SK-N-SH treated with all-trans-retinoic acid at 6 μM for 48 hours (cell line): ENCODE data around the gene TOX4.

ENCODE experiments used
- ATAC-seq: fragments of 200-7000 bp; cut with Tn5 transposase; 3 replicates; pipeline ENCODE4 v1.9.1; 2020; ENCODE audit warnings: mild to moderate bottlenecking, moderate library complexity
- ARNTL ChIP-seq: fragments of 450-650 bp; formaldehyde crosslinking; IDR thresholded peaks from 2 replicates; pipeline ENCODE4 v1.5.0; 2020; ENCODE audit warnings: low read depth, mild to moderate bottlenecking, moderate library complexity, borderline replicate concordance
- BACH2 ChIP-seq: fragments of 250-450 bp; sonication (Bioruptor Pico); IDR thresholded peaks from 2 replicates; pipeline ENCODE4 v1.9.0; 2021; ENCODE audit warnings: mild to moderate bottlenecking, borderline replicate concordance
- CSDC2 ChIP-seq: fragments of 250-450 bp; sonication (Bioruptor Pico); IDR thresholded peaks from 2 replicates; pipeline ENCODE4 v1.5.0; 2020; ENCODE audit warnings: mild to moderate bottlenecking, moderate library complexity
- CSRNP3 ChIP-seq: fragments of 250-450 bp; sonication (Bioruptor Pico); IDR thresholded peaks from 2 replicates; pipeline ENCODE4 v1.5.1; 2021; ENCODE audit warnings: mild to moderate bottlenecking, moderate library complexity
- ESRRG ChIP-seq: fragments of 250-450 bp; sonication (Bioruptor Pico); IDR thresholded peaks from 2 replicates; pipeline ENCODE4 v1.6.1; 2021; ENCODE audit warnings: mild to moderate bottlenecking
- GLIS3 ChIP-seq: fragments of 250-450 bp; sonication (Bioruptor Pico); IDR thresholded peaks from 2 replicates; pipeline ENCODE4 v1.5.0; 2020; ENCODE audit warnings: mild to moderate bottlenecking, moderate library complexity
- ISL1 ChIP-seq: fragments of 250-450 bp; sonication (Bioruptor Pico); IDR thresholded peaks from 2 replicates; pipeline ENCODE4 v2.1.2; 2022; ENCODE audit warnings: mild to moderate bottlenecking, moderate library complexity
- OSR1 ChIP-seq: fragments of 250-450 bp; sonication (Bioruptor Pico); IDR thresholded peaks from 2 replicates; pipeline ENCODE4 v1.8.0; 2022; ENCODE audit warnings: moderate library complexity, mild to moderate bottlenecking, inconsistent platforms
- PPARA ChIP-seq: fragments of 250-450 bp; sonication (Bioruptor Pico); IDR thresholded peaks from 2 replicates; pipeline ENCODE4 v1.5.0; 2020; ENCODE audit warnings: mild to moderate bottlenecking, borderline replicate concordance
- RARB ChIP-seq: fragments of 250-450 bp; sonication (Bioruptor Pico); IDR thresholded peaks from 2 replicates; pipeline ENCODE4 v1.8.0; 2021; ENCODE audit warnings: mild to moderate bottlenecking, moderate library complexity
- SNAI2 ChIP-seq: fragments of 250-450 bp; sonication (Bioruptor Pico); IDR thresholded peaks from 2 replicates; pipeline ENCODE4 v1.5.0; 2020; ENCODE audit warnings: mild to moderate bottlenecking, moderate library complexity
- TCF4 ChIP-seq: fragments of 250-450 bp; sonication (Bioruptor Pico); IDR thresholded peaks from 2 replicates; pipeline ENCODE4 v1.8.0; 2021; ENCODE audit warnings: mild to moderate bottlenecking, moderate library complexity, borderline replicate concordance
- TOX ChIP-seq: fragments of 250-450 bp; sonication (Bioruptor Pico); IDR thresholded peaks from 2 replicates; pipeline ENCODE4 v1.8.0; 2021; ENCODE audit warnings: mild to moderate bottlenecking, moderate library complexity, borderline replicate concordance
- TSHZ2 ChIP-seq: fragments of 250-450 bp; sonication (Bioruptor Pico); IDR thresholded peaks from 2 replicates; pipeline ENCODE4 v1.5.0; 2020; ENCODE audit warnings: mild to moderate bottlenecking, moderate library complexity
- ZC3H10 ChIP-seq: fragments of 250-450 bp; sonication (Bioruptor Pico); IDR thresholded peaks from 2 replicates; pipeline ENCODE4 v1.5.1; 2021; ENCODE audit warnings: mild to moderate bottlenecking, moderate library complexity
- ZFP3 ChIP-seq: fragments of 250-450 bp; sonication (Bioruptor Pico); IDR thresholded peaks from 2 replicates; pipeline ENCODE4 v1.5.0; 2020; ENCODE audit warnings: mild to moderate bottlenecking, moderate library complexity
- ZFP30 ChIP-seq: fragments of 450-650 bp; formaldehyde crosslinking; IDR thresholded peaks from 2 replicates; pipeline ENCODE4 v1.5.0; 2022; ENCODE audit warnings: mild to moderate bottlenecking, moderate library complexity
- ZNF70 ChIP-seq: fragments of 450-650 bp; formaldehyde crosslinking; IDR thresholded peaks from 2 replicates; pipeline ENCODE4 v1.5.0; 2020; ENCODE audit warnings: mild to moderate bottlenecking, moderate library complexity
- TF ChIP-seq, protein P1 (sequence below): fragments of 250-450 bp; sonication (Bioruptor Pico); IDR thresholded peaks from 2 replicates; pipeline ENCODE4 v1.5.1; 2020; ENCODE audit warnings: low read depth, mild to moderate bottlenecking, moderate library complexity
- TF ChIP-seq, protein P2 (sequence below): fragments of 250-450 bp; sonication (Bioruptor Pico); IDR thresholded peaks from 2 replicates; pipeline ENCODE4 v1.8.0; 2020; ENCODE audit warnings: mild to moderate bottlenecking, moderate library complexity, borderline replicate concordance
- TF ChIP-seq, protein P3 (sequence below): fragments of 250-450 bp; sonication (Bioruptor Pico); IDR thresholded peaks from 2 replicates; pipeline ENCODE4 v1.8.0; 2021; ENCODE audit warnings: low read depth, mild to moderate bottlenecking, moderate library complexity, borderline replicate concordance

TOX4 gene

DNA sequence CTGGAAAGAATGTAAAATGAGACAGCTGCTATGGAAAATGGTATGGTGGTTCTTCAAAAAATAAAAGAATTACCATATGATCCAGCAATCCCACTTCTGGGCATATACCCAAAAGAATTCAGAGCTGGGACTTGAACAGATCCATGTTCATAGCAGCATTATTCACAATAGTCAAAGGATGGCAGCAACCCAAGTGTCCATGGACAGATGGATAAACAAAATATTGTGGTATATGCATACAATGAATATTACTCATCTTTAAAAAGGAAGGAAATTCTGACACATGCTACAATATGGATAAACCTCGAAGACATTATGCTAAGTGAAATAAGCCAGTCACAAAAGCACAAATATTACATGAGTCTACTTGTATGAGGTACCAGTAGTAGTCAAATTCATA, 9.4 kb upstream of the TOX4 start:
- no peak for TF ChIP-seq ESRRG
- no peak for TF ChIP-seq PPARA (CRISPR knock-in tag)
- TF ChIP-seq CSDC2 (CRISPR knock-in tag): no peak
- no peak for TF ChIP-seq RARB (CRISPR knock-in tag)
- TF ChIP-seq TSHZ2 (CRISPR knock-in tag): no peak
- TF ChIP-seq TOX (CRISPR knock-in tag): no peak
- TF ChIP-seq, protein P1, sequence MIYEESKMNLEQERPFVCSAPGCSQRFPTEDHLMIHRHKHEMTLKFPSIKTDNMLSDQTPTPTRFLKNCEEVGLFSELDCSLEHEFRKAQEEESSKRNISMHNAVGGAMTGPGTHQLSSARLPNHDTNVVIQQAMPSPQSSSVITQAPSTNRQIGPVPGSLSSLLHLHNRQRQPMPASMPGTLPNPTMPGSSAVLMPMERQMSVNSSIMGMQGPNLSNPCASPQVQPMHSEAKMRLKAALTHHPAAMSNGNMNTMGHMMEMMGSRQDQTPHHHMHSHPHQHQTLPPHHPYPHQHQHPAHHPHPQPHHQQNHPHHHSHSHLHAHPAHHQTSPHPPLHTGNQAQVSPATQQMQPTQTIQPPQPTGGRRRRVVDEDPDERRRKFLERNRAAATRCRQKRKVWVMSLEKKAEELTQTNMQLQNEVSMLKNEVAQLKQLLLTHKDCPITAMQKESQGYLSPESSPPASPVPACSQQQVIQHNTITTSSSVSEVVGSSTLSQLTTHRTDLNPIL: no peak
- TF ChIP-seq BACH2 (CRISPR knock-in tag): no peak
- TF ChIP-seq ZC3H10 (CRISPR knock-in tag): no peak
- TF ChIP-seq ZNF70 (CRISPR knock-in tag): no peak
- TF ChIP-seq SNAI2 (CRISPR knock-in tag): no peak
- no peak for TF ChIP-seq ZFP3 (CRISPR knock-in tag)
- no peak for TF ChIP-seq ISL1
- no peak for TF ChIP-seq ARNTL
- ATAC-seq: peak; percentile 76

- peak; percentile 7 for ATAC-seq
- TF ChIP-seq ZC3H10 (CRISPR knock-in tag): no peak
- TF ChIP-seq, all 23 proteins: peak for 0
Measured at GRCh38 chr14:21475767-21476522, 1.1 kb upstream of the TOX4 start.

- ATAC-seq: peak; percentile 80
- TF ChIP-seq ZFP3 (CRISPR knock-in tag) (no peak), TSHZ2 (CRISPR knock-in tag) (no peak), CSDC2 (CRISPR knock-in tag) (no peak), TOX (CRISPR knock-in tag) (no peak), ZC3H10 (CRISPR knock-in tag) (no peak), OSR1 (CRISPR knock-in tag) (no peak), CSRNP3 (CRISPR knock-in tag) (no peak), ESRRG (no peak), ZFP30 (no peak), ZNF70 (CRISPR knock-in tag) (no peak), TCF4 (no peak), ISL1 (no peak), GLIS3 (no peak), ARNTL (no peak)
- TF ChIP-seq, protein P2, sequence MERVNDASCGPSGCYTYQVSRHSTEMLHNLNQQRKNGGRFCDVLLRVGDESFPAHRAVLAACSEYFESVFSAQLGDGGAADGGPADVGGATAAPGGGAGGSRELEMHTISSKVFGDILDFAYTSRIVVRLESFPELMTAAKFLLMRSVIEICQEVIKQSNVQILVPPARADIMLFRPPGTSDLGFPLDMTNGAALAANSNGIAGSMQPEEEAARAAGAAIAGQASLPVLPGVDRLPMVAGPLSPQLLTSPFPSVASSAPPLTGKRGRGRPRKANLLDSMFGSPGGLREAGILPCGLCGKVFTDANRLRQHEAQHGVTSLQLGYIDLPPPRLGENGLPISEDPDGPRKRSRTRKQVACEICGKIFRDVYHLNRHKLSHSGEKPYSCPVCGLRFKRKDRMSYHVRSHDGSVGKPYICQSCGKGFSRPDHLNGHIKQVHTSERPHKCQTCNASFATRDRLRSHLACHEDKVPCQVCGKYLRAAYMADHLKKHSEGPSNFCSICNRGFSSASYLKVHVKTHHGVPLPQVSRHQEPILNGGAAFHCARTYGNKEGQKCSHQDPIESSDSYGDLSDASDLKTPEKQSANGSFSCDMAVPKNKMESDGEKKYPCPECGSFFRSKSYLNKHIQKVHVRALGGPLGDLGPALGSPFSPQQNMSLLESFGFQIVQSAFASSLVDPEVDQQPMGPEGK (CRISPR knock-in tag): no peak
- TF ChIP-seq, protein P1: no peak
- TF ChIP-seq, protein P3, sequence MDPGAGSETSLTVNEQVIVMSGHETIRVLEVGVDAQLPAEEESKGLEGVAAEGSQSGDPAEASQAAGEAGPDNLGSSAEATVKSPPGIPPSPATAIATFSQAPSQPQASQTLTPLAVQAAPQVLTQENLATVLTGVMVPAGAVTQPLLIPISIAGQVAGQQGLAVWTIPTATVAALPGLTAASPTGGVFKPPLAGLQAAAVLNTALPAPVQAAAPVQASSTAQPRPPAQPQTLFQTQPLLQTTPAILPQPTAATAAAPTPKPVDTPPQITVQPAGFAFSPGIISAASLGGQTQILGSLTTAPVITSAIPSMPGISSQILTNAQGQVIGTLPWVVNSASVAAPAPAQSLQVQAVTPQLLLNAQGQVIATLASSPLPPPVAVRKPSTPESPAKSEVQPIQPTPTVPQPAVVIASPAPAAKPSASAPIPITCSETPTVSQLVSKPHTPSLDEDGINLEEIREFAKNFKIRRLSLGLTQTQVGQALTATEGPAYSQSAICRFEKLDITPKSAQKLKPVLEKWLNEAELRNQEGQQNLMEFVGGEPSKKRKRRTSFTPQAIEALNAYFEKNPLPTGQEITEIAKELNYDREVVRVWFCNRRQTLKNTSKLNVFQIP (CRISPR knock-in tag): no peak
Measured at GRCh38 chr14:21476523-21476924, 471 bp upstream of the TOX4 start.
